GM12878 (cell line): ENCODE measurements around the gene TTC9B. TPM values are rescaled to one million over a fixed set of nuclear protein-coding genes. Genes with fewer than 3 reads are reported as not detected.

ENCODE experiments used
- ATAC-seq: fragments of 200-7000 bp; cut with Tn5 transposase; 3 replicates; pipeline ENCODE4 v1.9.1; 2020; ENCODE audit warnings: mild to moderate bottlenecking, moderate library complexity
- BruUV-seq: library from RNA; stranded (reverse); fragments of 400-500 nt; replicated peaks from 2 replicates; lab custom pipeline; 2021; lab: Mats Ljungman, UMichigan
- CTCF ChIA-PET: fragments of 300-600 bp; sonication (Branson Sonifier 250); formaldehyde crosslinking; extraction: SDS; loops from one replicate; lab custom pipeline; 2021; ENCODE audit warnings: inconsistent platforms; lab: Yijun Ruan, JAX
- POLR2A ChIA-PET: fragments of 350-600 bp; formaldehyde crosslinking; extraction: SDS; loops from one replicate; lab custom pipeline; 2021; ENCODE audit warnings: inconsistent platforms; lab: Charles Lee
- RAD21 ChIA-PET: fragments of 300-600 bp; sonication (Branson Sonifier 250); formaldehyde crosslinking; loops from one replicate; lab custom pipeline; 2023; ENCODE audit warnings: antibody characterized with exemption; ENCODE audit not compliant: unreplicated experiment; lab: Charles Lee
- SMC1A ChIA-PET: fragments of 300-600 bp; sonication (Branson Sonifier 250); formaldehyde crosslinking; loops from one replicate; lab custom pipeline; 2023; ENCODE audit not compliant: unreplicated experiment, uncharacterized antibody; lab: Charles Lee
- DNase-seq: peaks from one replicate; pipeline ENCODE4 v3.0.0-alpha.2; 2011; ENCODE audit warnings: low read depth, low spot score
- FAIRE-seq: peaks from 3 replicates; lab custom pipeline; 2011; peaks lifted over from hg19 to GRCh38; lab: Jason Lieb, UNC
- H2AFZ ChIP-seq: 2 replicates; pipeline ENCODE4 v1.6.0; 2011; ENCODE audit warnings: low read depth, low read length, control low read depth; ENCODE audit not compliant: control insufficient read depth
- H3K27ac ChIP-seq: 2 replicates; pipeline ENCODE4 v1.5.1; 2011; ENCODE audit warnings: control low read depth; ENCODE audit not compliant: control insufficient read depth, insufficient read depth
- H3K27me3 ChIP-seq, 2 experiments: replicated peaks in 1 of 2; 2 replicates each; pipeline versions ENCODE4 v1.6.0 to v1.6.1; 2011; ENCODE audit warnings: low read length in 1 of 2; ENCODE audit not compliant: control insufficient read depth in 2 of 2, insufficient read depth in 2 of 2
- H3K36me3 ChIP-seq, 2 experiments: 2 replicates each; pipeline ENCODE4 v1.5.1; 2011; ENCODE audit warnings: low read length in 1 of 2; ENCODE audit not compliant: control insufficient read depth in 2 of 2, insufficient read depth in 2 of 2
- H3K4me1 ChIP-seq: 2 replicates; pipeline ENCODE4 v1.6.1; 2011; ENCODE audit warnings: mild to moderate bottlenecking, low read length, moderate library complexity, mixed read lengths; ENCODE audit not compliant: control insufficient read depth, insufficient read depth
- H3K4me2 ChIP-seq: 2 replicates; pipeline ENCODE4 v1.6.0; 2011; ENCODE audit warnings: control low read depth; ENCODE audit not compliant: control insufficient read depth, insufficient read depth
- H3K4me3 ChIP-seq: fragments of 200-600 bp; sonication (generic); 2 replicates; pipeline ENCODE4 v1.5.1; 2016
- H3K79me2 ChIP-seq: 2 replicates; pipeline ENCODE4 v1.6.0; 2011; ENCODE audit warnings: low read length; ENCODE audit not compliant: control insufficient read depth, insufficient read depth
- H3K9ac ChIP-seq: 2 replicates; pipeline ENCODE4 v1.8.0; 2011; ENCODE audit warnings: low read length, control low read depth, mixed read lengths; ENCODE audit not compliant: control insufficient read depth, insufficient read depth
- H3K9me3 ChIP-seq: replicated peaks from 3 replicates; pipeline ENCODE4 v1.5.1; 2011; ENCODE audit warnings: mild to moderate bottlenecking, low read length; ENCODE audit not compliant: control insufficient read depth, insufficient read depth
- H4K20me1 ChIP-seq: 2 replicates; pipeline ENCODE4 v1.6.0; 2011; ENCODE audit not compliant: control insufficient read depth, insufficient read depth
- BACH1 ChIP-seq: fragments of 450-650 bp; IDR thresholded peaks from 2 replicates; pipeline ENCODE4 v1.6.1; 2017; ENCODE audit warnings: mild to moderate bottlenecking, borderline replicate concordance
- BCL3 ChIP-seq: IDR thresholded peaks from 2 replicates; pipeline ENCODE4 v1.6.1; 2011; ENCODE audit warnings: borderline replicate concordance, low read depth, mild to moderate bottlenecking, moderate library complexity, low read length; ENCODE audit not compliant: insufficient read depth, poor library complexity, severe bottlenecking
- EZH2 ChIP-seq: IDR thresholded peaks from 2 replicates; pipeline ENCODE4 v1.6.1; 2012; ENCODE audit warnings: low read depth, mild to moderate bottlenecking, control low read depth, inconsistent platforms, low read length, borderline replicate concordance; ENCODE audit not compliant: control insufficient read depth
- IKZF1 ChIP-seq: fragments of 450-650 bp; conservative IDR thresholded peaks from 2 replicates; pipeline ENCODE4 v1.6.1; 2017; ENCODE audit warnings: antibody characterized with exemption, mild to moderate bottlenecking
- IRF3 ChIP-seq: fragments of 450-650 bp; IDR thresholded peaks from 2 replicates; pipeline ENCODE4 v1.6.1; 2014; ENCODE audit warnings: mild to moderate bottlenecking
- MTA3 ChIP-seq: IDR thresholded peaks from 2 replicates; pipeline ENCODE4 v1.6.1; 2012; ENCODE audit warnings: low read length, inconsistent platforms, borderline replicate concordance
- NBN ChIP-seq: fragments of 450-650 bp; IDR thresholded peaks from 2 replicates; pipeline ENCODE4 v1.6.1; 2016
- NKRF ChIP-seq: fragments of 450-650 bp; conservative IDR thresholded peaks from 2 replicates; pipeline ENCODE4 v1.6.1; 2017; ENCODE audit warnings: mild to moderate bottlenecking, moderate library complexity
- REST ChIP-seq: IDR thresholded peaks from 2 replicates; pipeline ENCODE4 v1.6.1; 2012; ENCODE audit warnings: mild to moderate bottlenecking, low read depth, low read length
- RUNX3 ChIP-seq: IDR thresholded peaks from 2 replicates; pipeline ENCODE4 v1.6.1; 2012; ENCODE audit warnings: low read length, inconsistent platforms
- SUZ12 ChIP-seq: fragments of 200-600 bp; sonication (generic); IDR thresholded peaks from one replicate; pipeline ENCODE4 v1.6.1; 2018; ENCODE audit warnings: antibody characterized with exemption, mild to moderate bottlenecking; ENCODE audit not compliant: unreplicated experiment
- ZNF207 ChIP-seq: fragments of 450-650 bp; IDR thresholded peaks from 2 replicates; pipeline ENCODE4 v1.6.1; 2014; ENCODE audit warnings: antibody characterized with exemption, mild to moderate bottlenecking, borderline replicate concordance
- WGBS: methylation state at CpG from one replicate; pipeline ENCODE4 v1.1.6; 2016; ENCODE audit warnings: low lambda C conversion rate; ENCODE audit not compliant: insufficient replicate concordance, insufficient coverage; ENCODE audit errors: missing lambda C conversion rate; 5-methylcytosine and 5-hydroxymethylcytosine counted together
- in situ Hi-C: fragments of 300-500 bp; cut with MboI; formaldehyde crosslinking; loops from 9 replicates; pipeline ENCODE4 v1.14.3; 2018; ENCODE audit warnings: mixed read lengths
- intact Hi-C: fragments of 100-400 bp; cut with micrococcal nuclease; formaldehyde crosslinking; loops from one replicate; pipeline ENCODE4 v1.14.2; 2022; ENCODE audit not compliant: unreplicated experiment
- polyA plus RNA-seq, 11 experiments: library from polyadenylated mRNA; depleted of rRNA in 4 of 11; unstranded in 6 of 11; stranded (reverse) in 5 of 11; fragments of >200 nt; fragmentation: Nextera tagmentation in 4 of 11; fragmentation: Illumina TruSeq in 1 of 11; extraction: Ambion mirVana in 4 of 11; extraction: Trizol in 1 of 11; gene quantifications; 1 replicate in 1 of 11; 2 replicates in 10 of 11; pipeline versions ENCODE4 v1.2.1 to v1.2.3, GENCODE V29; 2011 to 2016; ENCODE audit warnings: inconsistent platforms in 2 of 11, missing spikeins in 2 of 11, low read depth in 1 of 11
- total RNA-seq, 4 experiments: library from RNA; depleted of rRNA in 3 of 4; stranded (reverse); fragments of >200 nt in 3 of 4; fragmentation: Illumina TruSeq in 1 of 4; extraction: Trizol in 1 of 4; gene quantifications; 2 replicates each; pipeline versions ENCODE4 v1.2.1 to v1.2.3, GENCODE V29; 2013 to 2021

TTC9B gene
- total and polyA plus RNA-seq, 10 of the 15 experiments (the other 5 are each of a cell fraction or from before 2014, with no cell fraction given) = 0.04 to 0.14 (median 0.10) TPM; not detected in 7

- H3K9me3 ChIP-seq = no peaks in the 10 kb centered on the region
- DNase-seq = no peak
- no peak for ATAC-seq
- WGBS = 92% methylated on average over 9 of the region's 9 CpGs
- ChIA-PET RAD21 (interaction anchor here (0.7 to 1.9 kb wide), 2 partner anchors 10 to 66 kb away, joined by 4 to 6 read pairs; no protein-coding TSS in a partner anchor), CTCF (interaction anchor here (0.6 to 0.7 kb wide), 2 partner anchors 214 to 227 kb away, joined by 3 read pairs; no protein-coding TSS in a partner anchor), SMC1A (interaction anchor here (1.9 kb wide), 1 partner anchor 11 kb away, joined by 4 read pairs; no protein-coding TSS in a partner anchor), POLR2A (interaction anchor here (0.6 kb wide), 4 partner anchors 37 to 410 kb away, joined by 3 to 6 read pairs (median 3); no protein-coding TSS in a partner anchor)
- H3K4me3 ChIP-seq = no peak overlapping the region
- H3K27ac ChIP-seq = no peak overlapping the region
- in situ Hi-C loops (no loop called here), intact Hi-C loops (no loop called here)
- TF ChIP-seq BCL3 (no peak), IRF3 (no peak), NKRF (no peak), IKZF1 (no peak), SUZ12 (no peak), REST (no peak), NBN (no peak), RUNX3 (no peak), MTA3 (no peak), BACH1 (no peak), EZH2 (no peak), ZNF207 (no peak)
- no peak overlapping the region for H3K4me2 ChIP-seq
- no peaks in the 10 kb centered on the region for H3K36me3 ChIP-seq
- no peak overlapping the region for H3K9ac ChIP-seq
- H2AFZ ChIP-seq = no peak overlapping the region
- no peaks in the 10 kb centered on the region for H3K79me2 ChIP-seq
- no peaks in the 10 kb centered on the region for H4K20me1 ChIP-seq
- BruUV-seq = no TSS peak
- FAIRE-seq = no peak
- no peaks in the 10 kb centered on the region for H3K27me3 ChIP-seq
- no peaks in the 10 kb centered on the region for H3K4me1 ChIP-seq
Measured at GRCh38 chr19:40200341-40201099, 17.7 kb downstream of the TTC9B start.
